GM21528 (cell line): ENCODE results near the gene BEAN1.

Experiments used
- ATAC-seq: cut with Tn5 transposase; IDR thresholded peaks from one replicate; pipeline ENCODE4 v1.9.1; 2021; ENCODE audit warnings: mild to moderate bottlenecking, moderate library complexity; ENCODE audit not compliant: unreplicated experiment, low FRiP score

The BEAN1 gene

DNA sequence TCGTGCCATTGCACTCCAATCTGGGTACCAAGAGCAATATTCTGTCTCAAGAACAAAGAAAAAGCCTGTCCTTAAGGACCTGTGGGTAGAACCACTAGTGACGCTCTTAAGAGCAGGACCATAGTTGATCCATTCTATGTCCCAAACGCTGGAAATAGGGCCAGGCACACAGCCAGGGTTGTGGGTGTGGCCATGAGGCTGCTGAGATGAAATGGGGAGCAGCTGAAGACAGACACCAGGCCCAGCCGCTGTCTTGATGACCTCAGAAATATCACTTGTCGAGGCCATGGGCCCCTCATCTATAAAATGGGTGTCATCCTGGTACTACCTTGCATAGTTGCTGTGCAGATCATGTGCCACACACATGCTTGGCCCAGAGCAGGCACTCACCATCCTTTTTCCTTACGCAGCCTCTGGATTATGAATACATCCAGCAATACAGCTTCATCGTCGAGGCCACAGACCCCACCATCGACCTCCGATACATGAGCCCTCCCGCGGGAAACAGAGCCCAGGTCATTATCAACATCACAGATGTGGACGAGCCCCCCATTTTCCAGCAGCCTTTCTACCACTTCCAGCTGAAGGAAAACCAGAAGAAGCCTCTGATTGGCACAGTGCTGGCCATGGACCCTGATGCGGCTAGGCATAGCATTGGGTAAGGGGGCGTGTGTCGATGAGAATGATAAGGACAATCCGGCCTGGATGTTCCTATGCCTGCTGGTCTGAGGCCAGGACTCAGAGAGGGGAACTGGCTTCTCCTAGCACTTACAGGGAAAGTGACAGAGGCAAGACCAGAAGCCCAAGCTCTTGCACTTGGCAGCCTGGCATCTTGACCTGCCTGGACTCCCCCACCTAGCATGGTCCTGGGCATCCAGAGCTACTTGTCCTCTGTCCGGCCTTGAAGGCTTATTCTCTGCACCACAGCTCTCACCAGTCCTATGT lies 35.1 kb upstream of the BEAN1 start:
- ATAC-seq, result no peak

DNA sequence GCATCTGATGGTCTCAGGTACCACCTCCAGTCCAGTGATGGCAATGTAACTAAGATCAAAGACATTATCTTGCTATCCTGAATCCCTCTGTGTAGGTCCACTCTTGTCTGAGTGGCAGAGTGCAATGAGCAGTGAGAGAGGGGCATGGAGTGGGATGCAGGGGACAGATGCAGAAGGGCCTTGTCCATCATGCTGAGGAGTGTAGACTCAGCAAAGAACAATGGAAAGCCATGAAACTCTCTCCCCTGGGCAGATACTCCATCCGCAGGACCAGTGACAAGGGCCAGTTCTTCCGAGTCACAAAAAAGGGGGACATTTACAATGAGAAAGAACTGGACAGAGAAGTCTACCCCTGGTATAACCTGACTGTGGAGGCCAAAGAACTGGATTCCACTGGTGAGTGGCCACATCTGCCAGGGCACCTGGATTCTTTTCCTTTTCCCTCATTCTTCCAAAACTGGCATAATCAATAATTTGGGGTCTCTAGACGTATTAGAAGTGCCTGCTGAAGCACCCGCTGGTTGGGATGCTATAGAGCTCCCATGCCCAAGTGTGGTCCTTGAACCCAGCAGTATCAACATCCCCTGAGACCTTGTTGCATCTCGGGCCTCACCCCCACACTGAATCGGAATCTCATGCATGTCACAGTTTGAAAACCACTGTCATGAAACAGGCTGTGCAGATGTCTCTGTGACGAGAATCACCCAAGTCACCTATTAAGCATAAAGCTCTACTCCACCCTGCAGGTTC lies 31.1 kb upstream of the BEAN1 start:
- no peak for ATAC-seq

DNA sequence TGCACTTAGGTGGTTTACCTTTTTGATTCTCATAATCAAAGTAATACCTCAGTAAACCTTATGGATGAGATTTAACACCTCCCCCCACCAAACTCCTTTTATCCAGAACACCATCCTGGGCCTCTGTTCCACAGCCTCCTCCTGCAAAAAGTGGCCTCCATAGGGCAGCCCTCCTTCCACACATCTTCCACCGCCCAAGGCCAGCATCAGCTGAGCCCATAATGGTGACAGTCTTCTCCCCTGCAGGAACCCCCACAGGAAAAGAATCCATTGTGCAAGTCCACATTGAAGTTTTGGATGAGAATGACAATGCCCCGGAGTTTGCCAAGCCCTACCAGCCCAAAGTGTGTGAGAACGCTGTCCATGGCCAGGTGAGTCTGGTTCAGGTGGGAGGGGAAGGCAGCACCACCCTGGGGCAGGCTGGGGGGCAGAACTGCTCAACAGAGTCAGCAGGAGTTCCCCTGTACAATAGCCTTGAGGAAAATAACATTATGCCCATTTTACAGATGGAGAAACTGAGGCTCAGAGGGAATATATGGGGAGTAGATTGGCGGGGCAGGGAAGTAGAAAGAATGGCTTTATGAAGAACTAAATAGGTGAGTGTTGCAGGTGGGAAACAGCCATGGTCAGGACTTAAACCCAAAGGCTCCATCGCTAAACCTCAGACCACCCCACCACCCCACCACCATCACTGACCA lies 29.2 kb upstream of the BEAN1 start:
- no peak for ATAC-seq

DNA sequence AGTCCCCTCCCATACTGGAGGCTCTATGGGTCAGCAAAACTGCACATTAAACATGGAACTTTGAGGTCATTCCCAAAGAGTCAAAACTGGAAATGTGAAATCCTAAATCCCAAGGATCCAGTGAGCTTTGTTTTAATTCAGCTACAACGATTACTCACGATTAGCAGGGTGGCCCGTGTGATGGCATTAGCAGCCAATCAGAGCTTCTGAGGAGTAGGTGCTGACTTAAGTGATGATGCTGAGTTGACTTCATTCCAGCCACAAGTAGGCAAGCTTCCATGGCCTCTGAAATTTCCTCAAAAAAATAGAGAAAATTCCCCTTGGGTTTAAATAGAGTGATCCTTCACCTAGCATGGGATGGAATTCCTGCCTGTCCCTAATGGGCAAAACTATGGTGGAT lies 28.1 kb upstream of the BEAN1 start:
- no peak for ATAC-seq

DNA sequence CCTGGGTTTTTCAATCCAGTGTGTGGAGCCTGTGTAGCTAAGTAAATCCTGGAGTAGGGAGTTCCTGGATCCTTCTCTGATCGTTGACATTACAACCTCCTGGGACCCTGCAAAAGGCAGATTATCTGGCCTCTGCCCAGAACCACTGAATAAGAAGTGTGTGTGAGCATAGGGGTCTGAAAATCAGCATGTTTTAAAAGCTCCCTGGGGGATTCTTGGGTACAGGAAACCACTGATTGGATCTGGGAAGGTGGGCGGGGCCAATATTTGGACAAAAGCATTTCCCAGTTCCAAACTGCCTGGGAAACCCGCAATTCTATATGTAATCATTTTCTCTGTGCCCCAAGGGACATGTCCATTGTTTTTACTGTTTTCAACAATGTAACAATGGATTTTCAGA lies 27.2 kb upstream of the BEAN1 start:
- ATAC-seq, result no peak

DNA sequence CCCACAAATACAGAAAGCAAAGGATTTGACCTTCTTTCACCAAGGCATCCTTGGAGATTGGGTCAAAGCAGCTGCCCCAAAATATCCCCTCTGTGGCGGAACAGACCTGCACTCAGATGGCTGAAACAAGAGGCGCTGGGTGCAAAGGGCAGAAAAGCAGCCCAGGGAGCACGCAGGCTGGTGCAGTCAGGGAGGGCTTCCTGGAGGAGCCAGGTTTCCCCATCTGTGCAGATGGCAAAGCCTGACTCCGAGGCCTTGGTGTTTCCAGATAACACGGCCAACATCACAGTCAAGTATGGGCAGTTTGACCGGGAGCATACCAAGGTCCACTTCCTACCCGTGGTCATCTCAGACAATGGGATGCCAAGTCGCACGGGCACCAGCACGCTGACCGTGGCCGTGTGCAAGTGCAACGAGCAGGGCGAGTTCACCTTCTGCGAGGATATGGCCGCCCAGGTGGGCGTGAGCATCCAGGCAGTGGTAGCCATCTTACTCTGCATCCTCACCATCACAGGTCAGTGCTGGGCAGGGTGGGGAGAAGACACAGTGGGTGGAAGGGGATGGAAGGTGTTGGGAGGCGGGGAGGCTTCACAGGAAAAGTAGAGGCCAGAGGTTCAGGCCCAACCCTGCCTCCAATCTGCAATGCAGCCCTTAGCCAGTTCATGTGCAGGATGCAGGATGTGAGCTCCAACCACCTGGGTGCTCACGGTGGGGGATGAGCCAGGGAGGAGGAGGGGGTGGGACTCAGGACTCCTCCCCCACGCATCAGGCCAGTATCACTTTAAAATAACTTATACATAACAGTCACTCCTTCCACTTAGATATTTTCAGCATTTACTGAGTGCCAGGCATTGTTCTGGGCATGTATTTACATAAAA lies 26.4 kb upstream of the BEAN1 start:
- no peak for ATAC-seq

DNA sequence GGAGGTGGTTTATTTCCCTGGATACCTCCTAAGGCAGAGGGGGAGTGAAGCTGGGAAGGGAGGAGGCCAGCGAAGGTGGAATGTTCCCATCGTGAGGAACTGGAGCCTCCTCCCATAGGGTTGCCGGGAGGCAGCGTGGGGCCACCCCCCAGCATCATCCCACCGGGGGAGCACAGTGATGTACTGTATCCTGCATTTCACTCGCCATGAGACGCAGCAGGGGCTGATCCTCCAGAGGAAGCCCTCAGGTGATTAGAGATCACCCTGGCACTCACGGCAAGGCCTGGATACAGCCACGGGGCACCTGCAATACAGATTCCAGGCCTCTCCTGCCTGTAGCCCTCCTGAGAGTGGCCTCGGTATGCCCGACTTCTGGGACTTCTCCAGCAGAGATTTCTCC lies 25.5 kb upstream of the BEAN1 start:
- no peak for ATAC-seq

DNA sequence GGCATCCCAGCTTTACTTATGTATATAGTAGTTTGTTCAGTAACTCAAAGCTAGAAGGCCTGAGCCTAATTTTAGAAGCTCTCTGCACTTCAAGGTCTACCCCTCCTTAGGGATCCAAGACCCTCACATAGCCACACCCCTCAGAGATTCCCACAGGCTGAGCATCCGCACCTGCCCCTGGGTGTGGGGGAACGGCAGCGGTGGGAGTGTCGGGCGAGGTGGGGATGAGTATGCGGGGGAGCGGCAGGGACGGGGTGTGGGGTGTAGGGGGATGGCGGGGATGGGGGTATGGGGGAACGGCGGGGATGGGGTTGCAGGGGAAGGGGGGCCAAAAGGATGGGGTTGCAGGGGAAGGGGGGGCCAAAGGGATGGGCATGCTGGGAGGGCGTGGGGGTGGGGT lies 24.9 kb upstream of the BEAN1 start:
- no peak for ATAC-seq

DNA sequence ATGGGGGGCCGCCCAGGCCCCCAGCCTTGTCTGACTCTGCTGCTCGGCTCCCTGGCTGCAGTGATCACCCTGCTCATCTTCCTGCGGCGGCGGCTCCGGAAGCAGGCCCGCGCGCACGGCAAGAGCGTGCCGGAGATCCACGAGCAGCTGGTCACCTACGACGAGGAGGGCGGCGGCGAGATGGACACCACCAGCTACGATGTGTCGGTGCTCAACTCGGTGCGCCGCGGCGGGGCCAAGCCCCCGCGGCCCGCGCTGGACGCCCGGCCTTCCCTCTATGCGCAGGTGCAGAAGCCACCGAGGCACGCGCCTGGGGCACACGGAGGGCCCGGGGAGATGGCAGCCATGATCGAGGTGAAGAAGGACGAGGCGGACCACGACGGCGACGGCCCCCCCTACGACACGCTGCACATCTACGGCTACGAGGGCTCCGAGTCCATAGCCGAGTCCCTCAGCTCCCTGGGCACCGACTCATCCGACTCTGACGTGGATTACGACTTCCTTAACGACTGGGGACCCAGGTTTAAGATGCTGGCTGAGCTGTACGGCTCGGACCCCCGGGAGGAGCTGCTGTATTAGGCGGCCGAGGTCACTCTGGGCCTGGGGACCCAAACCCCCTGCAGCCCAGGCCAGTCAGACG lies 24.4 kb upstream of the BEAN1 start:
- ATAC-seq, result no peak

DNA sequence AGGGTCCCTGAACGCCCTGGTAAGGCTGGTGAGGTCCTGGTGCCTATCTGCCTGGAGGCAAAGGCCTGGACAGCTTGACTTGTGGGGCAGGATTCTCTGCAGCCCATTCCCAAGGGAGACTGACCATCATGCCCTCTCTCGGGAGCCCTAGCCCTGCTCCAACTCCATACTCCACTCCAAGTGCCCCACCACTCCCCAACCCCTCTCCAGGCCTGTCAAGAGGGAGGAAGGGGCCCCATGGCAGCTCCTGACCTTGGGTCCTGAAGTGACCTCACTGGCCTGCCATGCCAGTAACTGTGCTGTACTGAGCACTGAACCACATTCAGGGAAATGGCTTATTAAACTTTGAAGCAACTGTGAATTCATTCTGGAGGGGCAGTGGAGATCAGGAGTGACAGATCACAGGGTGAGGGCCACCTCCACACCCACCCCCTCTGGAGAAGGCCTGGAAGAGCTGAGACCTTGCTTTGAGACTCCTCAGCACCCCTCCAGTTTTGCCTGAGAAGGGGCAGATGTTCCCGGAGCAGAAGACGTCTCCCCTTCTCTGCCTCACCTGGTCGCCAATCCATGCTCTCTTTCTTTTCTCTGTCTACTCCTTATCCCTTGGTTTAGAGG lies 23.5 kb upstream of the BEAN1 start:
- ATAC-seq, result no peak

DNA sequence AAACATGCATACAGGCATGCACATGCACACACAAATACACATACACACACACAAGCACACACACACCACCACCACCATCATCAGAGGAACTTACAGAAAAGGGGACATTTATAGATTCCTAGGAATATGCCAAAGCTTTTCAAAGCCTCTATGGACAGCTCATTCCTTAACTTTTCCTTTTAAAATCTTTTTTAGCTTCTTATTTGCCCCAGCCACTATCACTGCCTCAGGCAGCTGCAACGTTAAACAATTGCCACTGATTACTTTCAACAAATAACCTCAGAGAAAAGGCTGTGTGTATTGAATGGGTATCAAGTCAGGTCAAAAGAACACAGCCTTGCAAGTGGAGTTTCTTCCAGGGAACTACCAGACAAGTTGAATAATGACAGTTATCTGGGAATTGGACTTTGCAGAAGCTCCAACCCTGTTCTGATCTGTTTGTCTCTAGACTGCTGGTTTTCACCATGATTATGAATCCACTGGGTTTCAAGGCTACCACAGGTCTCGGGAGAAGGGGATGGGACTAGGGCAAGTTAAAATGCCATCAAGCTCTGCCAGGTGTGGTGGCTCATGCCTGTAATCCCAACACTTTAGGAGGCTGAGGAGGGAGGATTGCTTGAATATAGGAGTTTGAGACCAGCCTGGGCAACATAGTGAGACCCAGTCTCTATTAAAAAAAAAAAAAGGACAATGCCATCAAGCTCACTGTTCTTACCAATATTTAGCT lies 21.9 kb upstream of the BEAN1 start:
- ATAC-seq, result no peak

DNA sequence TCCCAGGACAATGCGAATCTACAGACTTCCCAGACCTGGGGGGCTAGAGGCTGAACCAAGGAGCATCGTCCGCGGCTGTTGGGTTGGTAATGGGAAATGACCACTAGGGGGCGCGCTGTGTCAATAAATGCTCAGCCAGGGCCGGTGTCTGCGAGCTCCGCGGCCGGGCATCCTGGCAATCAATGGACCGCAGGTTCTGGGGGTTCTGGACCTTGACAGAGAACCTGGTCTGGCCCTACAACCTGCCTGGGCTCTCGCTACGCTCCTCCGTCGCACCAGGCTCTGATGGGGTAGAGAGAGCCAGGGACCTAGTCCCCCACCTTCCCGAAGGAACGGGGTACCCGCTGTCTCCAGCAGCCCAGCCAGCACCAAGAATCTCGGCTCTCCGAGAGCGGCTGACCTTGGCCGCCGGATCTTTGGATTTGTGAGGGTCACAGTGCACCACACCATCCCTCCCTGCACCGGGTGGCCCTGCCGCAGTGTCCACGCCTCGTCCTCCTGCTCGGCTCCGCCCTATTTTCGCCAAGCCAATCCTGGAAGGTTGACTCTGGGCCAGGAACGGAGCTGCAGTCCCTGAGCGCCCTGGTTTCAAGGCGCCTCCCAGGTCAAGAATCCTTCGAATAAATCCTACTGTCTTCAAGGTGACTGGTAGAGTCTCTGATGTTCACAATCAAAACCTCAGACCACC lies 20.4 kb upstream of the BEAN1 start:
- peak; percentile 79 for ATAC-seq

DNA sequence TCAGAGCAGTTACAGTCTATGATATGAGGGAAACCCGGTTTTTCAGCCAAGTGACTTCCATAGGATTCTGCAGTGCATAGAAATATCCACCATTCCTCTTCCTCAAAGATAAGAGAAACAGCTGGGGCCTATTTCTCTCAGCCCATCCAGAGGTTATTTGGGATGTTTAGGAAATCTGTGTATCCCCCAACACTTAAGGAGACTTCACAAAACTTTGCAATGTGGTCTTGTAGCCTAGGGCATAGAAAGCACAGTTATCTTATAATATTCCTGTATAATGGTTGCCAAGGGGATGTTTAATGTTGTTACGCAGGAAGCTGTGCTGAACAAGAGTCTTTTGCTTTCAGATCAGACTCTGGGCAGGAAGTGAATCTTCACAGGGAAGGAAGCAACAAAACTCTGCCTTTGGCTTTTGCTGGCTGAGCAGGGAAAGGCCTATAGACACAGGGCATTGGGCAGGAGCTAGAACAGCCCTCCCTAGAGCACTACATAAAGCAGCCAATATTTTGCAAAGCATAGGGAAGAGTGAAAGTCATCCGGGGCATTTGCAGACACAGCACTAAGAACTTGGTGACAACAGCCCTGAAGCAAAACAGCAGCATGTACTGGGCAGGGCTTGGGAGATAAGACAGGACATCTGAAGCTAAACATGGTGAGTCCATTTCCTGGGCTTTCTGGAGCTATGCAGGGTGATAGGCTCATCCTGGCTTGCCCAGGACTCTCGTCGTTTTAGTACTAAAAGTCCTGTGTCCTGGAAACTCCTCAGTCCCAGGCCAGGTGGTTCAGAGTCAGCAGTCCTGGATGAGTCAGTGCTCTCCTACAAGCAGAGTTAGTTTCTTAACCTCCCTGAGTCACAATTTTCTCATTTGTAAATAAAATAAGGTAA lies 18.7 kb upstream of the BEAN1 start:
- ATAC-seq, result no peak

DNA sequence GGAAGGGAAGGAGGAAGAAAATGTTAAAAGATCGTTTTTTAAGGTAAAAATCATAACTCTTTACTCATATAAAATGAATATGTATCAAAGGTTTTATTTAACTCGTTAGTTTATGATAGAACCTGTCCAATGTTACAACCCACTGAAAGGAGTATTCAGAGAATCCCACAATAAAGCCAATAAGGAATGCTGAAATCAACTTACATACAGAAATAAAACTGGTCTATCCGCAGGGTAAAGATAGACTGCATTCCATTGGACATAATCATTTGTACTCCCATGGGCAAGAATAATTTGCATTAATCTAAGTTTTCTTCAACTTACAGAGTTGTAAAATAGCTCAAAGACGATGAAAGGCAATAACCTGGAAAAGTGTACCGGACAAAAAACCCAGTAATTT lies 17.9 kb upstream of the BEAN1 start:
- ATAC-seq, result no peak

DNA sequence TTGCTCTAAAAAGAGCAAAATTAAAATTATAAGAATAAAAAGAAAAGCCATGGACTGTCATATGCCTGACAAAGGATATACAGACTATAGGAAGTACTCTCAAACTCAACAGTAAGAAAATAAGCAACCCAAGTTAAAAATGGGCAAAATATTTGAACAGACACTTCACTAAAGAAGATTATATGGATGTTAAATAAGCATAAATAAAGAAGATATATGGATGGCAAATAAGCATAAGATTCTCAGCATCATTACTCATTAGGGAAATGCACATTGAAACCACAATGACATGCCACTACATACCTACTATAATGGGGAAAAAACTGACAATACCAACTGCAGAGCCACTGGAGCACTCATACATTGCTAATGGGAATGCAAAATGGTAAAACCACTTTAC lies 14.9 kb upstream of the BEAN1 start:
- no peak for ATAC-seq

DNA sequence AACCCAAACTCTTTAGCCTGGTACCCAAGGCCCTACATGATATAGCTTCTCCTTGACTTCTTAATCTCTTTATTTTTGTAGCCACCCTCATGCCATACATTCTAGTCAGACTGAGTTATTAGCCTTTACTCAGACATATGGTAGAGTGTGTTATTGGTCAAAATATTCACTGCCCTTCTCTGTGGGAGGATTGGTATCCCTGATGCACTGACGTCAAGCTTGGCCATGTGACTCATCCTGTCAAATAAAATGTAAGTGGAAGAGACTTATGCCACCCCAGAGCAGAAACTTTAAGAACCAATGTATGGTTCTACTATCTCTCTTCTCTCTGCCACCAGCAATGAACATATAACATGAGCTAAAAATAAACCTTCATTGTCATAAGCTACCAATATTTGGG lies 12.2 kb upstream of the BEAN1 start:
- no peak for ATAC-seq

DNA sequence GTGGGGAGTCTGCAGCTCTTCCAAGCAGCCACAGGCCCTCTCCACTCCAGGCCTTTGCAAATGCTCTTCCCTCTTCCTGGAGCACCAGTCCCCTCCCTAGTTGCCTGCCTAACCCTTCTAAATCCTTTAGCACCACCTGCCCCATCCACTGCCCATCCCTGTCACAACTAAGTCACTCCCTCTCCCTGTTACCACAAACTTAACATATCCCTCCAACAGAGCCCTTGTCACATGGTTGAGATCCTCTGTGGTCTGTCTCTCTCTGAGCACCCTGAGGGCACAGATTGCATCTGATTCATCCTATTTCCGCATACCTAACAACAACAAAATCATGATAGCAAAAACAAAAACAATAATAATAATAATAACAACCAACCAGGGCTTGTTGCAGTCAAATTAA lies 11.0 kb upstream of the BEAN1 start:
- no peak for ATAC-seq
